Measurements from ENCODE around the gene KIF6.
"Not testable (repeated sequence)": the region's sequence is repeated elsewhere in the genome, so short reads cannot be mapped to it uniquely, and the experiment has no call there.

Gene KIF6

GRCh38 chr6:39724787-39725631 is at the start of gene KIF6:
TSS of gene KIF6 (minus strand) at chr6:39725408. CDS start at chr6:39725310, 98 bp downstream.
- DNase-seq: peak; percentile 83

- DNase-seq: no peak
These were observed 48.6 kb upstream of the KIF6 start for GRCh38 chr6:39773782-39774181.

DNA sequence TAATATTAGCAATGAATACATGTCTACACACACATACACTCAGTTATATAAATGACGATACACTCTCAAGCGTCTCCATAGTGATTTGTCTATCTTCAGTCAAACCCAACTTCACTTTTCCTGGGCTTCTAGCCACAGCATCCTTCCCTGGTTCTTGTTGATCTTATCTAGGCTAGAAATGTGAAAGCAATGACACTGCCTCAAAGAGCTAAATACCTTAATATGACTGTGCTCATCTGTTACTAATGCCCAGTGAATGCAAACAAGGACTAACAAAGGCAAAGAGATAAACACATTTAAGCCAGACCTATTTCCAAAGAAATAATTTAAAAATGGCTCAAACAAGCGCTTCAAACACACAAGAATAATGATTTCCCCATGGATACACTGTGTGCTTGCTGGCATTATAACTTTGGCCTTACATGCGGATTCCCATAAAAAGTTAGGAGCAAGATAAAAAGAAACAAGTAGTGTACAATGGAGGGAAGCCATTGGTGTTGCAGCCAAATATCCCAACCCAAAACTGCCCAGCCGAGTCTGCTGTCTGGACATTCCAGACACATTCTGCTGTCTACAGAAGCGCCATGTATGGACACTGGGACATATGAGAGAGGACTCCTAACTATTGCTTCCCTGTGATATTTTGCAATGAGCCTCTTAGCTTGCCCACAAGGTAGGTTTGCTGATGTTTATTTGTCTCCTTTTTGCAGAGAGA is 47.5 kb upstream of the KIF6 start:
- DNase-seq: no peak

DNA sequence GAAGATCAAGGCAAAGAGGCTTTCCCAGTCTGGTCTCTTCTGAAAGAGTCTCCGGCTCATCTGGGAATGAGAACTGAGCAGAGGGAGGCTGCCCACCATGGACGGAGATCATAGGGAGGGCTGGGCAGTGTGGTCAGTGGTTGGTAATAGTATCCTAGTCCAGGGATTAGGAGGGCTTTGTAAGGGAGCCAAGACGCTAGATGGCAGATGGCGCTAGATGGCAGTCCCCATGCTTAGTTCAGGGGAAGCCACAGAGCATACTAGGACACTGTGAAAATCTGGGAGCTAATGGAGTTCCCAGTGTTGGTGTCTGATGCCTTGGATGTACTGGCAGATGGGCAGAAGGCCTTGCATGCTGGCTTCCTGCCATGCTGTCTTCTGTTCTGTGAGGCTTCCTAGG is 45.2 kb upstream of the KIF6 start:
- DNase-seq: no peak

DNA sequence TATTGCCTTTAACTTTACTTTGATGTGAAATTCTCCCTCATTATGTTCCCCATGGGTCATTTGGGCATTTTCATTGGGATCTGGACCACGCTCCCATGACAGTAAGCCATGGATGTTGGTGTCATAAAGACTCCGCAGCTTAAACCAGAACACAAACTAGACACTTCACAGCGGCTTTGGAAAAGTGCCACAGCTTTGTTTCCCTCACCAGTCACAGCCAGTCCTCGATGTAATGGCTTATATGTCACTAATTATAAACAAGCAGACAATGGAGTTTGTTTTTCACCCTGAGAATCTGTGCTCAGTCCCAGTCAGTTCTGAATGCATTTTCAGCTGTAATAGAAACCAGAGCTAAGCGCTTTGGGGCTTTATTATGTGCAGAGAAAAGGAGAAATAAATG is 43.8 kb upstream of the KIF6 start:
- no peak for DNase-seq

GRCh38 chr6:39765508-39766065 is 40.4 kb upstream of the KIF6 start:
- DNase-seq: no peak

DNA sequence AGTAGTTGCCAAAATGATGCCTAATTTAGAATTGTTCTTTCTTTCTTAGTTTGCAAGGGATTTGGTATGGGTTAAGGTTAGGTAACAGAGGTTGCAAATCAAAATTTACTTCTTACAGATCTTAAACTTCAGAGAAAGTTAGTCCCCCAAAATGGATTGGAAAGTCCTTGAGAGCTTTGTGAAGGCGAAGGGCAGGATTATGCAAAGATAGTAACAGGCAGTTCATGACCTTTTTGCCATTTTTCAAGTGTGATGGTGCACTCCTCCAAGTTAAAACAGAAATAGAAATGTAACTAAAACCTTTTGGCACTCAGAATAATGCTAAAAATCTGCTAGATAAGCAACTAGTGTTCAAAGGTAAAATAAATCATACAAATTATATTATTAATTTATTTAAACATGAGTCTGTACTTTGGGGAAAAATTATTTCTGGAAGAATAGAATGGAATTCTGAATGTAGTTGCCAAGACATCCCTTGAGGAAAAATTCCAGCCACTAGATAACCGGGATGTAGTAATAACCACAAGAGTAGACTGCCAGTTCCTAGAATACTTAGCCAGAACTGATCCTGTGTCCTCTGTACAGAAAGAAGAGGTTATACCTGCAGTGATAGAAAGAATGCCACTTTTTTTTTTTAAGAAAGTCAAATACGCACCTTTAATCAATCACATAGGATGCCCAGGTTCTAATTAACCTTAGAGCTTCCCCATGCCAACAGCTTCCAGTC is 35.2 kb upstream of the KIF6 start:
- no peak for DNase-seq

DNA sequence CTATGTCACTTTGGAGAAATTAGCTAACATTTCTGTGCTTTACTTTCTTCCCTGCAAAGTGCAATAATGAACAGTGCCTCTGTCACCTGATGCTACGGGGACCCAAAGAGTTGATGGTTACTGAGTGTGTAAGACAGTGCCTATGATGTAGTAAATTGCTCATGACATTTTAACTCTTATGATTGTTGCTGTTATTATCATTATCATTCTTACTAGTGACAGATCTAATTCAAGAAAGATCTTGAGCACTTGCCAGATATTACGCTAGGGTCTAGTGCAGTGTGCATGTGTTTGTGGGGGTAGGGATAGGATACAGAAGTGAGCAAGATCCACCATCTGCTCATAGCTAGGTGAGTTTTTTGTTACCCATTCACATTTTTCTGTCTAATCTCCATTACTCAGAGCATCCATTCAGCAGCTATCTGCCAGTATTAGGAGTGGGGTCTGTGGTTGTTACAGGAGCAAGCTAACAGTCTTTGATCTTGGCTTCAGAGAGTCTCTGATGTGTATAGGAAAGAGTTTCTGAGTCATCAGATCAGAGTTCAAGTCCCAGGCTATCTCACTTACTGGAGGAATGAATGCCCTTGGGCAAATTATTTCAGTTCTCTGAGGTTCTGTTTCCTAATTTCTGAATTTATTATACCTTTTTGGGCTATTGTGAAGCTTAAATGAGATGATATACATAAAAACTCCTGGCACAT is 33.8 kb upstream of the KIF6 start:
- DNase-seq: no peak

DNA sequence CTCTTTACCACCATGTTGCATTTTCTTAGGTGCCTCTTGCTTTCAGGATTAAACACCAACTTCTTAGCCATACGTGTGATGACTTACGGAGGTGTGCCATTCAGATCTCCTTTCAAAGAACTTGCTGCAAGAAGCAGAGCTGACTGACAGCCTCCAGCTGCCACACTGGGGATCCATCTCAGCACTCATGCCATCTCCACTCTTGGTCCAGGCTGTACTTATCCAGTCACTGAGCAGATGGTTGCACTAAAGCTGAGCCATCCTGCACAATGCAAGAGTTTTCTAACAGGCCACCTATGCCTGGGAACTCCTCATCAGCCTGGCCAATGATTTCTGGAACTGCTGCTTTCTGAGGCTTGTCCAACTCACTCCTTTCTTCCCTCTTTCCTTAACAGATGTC is 31.4 kb upstream of the KIF6 start:
- DNase-seq: no peak

GRCh38 chr6:39755231-39755630 is 30.0 kb upstream of the KIF6 start:
- no peak for DNase-seq

- no peak for DNase-seq
These were observed 29.4 kb upstream of the KIF6 start for GRCh38 chr6:39754514-39755115.

DNA sequence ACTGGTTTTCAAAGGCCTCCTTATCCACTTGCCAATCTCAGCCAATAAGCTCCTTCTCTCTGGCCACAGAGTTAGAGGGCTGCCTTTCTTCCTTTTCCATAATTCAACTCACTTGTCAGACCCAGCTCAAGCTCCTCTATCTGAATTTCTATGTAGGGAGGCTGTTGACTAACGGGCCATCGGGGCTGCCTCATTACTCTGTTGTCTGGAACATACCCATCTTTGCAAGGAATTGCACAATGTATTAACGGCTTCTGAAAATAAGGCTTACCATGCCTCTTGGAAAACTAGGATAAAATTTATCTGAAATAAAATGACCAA is 28.5 kb upstream of the KIF6 start:
- no peak for DNase-seq

DNA sequence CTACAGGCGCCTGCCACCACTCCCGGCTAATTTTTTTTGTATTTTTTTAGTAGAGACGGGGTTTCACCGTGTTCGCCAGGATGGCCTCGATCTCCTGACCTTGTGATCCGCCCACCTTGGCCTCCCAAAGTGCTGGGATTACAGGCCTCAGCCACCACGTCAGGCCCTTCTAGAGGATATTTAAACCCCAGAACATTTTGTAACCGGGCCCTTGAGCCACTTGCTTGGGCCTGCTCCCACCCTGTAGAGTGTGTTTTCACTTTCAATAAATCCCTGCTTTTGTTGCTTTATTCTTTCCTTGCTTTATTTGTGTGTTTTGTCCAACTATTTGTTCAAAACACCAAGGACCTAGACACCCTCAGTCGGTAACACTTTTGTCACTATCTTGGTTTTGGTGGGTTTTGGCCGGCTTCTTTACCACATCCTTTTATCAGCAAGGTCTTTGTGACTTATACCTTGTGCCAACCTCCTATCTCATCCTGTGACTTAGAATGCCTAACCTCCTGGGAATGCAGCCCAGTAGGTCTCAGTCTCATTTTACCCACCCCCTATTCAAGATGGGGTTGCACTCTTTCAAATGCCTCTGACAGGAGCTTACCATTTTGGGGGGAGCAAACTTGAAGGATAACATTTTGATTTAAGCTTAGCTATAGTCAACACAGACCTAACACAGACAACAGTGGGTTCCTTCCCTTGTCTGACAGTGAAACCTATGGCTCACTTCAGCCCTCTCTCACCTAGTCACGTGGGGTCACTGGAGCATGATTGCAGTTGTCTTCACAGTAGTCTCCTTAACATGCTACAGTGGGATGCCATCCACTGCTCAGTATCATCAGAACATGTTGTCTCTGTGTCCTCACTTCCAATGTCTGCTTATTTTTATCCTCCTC is 27.9 kb upstream of the KIF6 start:
- no peak for DNase-seq

DNA sequence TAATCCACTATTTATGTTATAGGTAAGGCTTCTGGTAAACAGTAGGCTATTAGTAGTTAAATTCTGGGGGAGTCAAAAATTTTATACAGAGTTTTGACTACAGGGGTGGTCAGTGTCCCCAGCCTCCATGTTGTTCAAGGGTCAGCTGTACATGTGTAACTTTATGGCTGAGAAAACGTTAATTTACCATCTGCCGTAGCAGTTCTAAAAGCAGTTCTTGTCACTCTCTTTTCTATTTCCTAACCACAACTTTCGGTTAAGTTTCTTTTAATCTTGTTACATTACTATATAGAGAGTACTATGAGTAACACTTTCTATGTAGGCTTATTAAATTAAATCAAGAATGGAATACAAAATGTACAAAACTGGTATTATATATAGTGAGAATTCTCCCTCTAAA is 21.6 kb upstream of the KIF6 start:
- no peak for DNase-seq

- DNase-seq: no peak
These were observed 8.5 kb upstream of the KIF6 start for GRCh38 chr6:39733704-39734103.

DNA sequence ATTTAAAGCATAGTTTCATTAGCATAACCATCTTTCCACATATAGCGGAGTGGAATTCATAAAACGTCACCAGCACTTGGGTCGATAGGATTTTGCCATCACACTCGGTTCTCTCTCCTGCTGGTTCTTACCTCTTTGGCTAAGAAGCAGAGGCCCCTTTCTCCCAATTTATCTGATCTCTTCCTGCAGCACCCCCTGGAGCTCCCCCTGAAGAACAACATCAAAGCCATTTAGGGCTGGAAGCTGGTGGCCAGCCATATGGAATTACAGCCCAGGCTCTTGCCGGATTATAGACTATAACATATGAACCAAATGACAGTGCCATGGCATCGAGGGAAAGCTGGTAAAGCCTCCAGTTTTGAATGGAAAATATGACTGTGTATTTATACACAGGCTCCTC is 6.4 kb upstream of the KIF6 start:
- no peak for DNase-seq

GRCh38 chr6:39729945-39730344 is 4.7 kb upstream of the KIF6 start:
- DNase-seq: no peak

DNA sequence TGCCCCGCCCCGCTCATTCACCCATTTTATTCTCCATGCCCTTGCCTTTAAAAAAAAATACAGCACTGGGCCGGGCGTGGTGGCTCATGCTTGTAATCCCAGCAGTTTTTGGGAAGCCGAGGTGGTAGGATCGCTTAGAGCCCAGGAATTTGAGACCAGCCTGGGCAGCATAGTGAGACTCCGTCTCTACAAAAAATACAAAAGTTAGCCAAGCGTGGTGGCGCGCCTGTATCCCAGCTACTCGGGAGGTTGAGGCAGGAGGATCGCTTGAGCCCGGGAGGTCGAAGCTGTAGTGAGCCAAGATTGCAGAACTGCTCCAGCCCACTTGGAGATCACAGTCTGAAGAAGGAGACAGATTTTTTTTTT is 407 bp upstream of the KIF6 start:
- DNase-seq: no peak

GRCh38 chr6:39723350-39723749 is 1.9 kb downstream of the KIF6 start:
- not testable (repeated sequence) for DNase-seq

GRCh38 chr6:39714802-39715201 is 10.4 kb downstream of the KIF6 start:
- DNase-seq: no peak

GRCh38 chr6:39707962-39708683 is 17.1 kb downstream of the KIF6 start:
- no peak for DNase-seq

Data from CD4-positive, alpha-beta T cell treated with Interleukin-12 subunit alpha and Interleukin-12 subunit beta, for 1 hour (primary cell).